H9 (cell line): ENCODE data around the gene DYNLT4. TPM values are rescaled to one million over a fixed set of nuclear protein-coding genes. Genes with fewer than 3 reads are reported as not detected.
A peak's percentile ranks its signal among the peaks of the same experiment; 100 is the strongest.
"Not testable (repeated sequence)": the region's sequence is repeated elsewhere in the genome, so short reads cannot be mapped to it uniquely, and the experiment has no call there.

Experiments used
- DNase-seq: peaks from one replicate; pipeline ENCODE4 v3.0.0-alpha.2; 2017
- H2AFZ ChIP-seq: one replicate; pipeline ENCODE4 v1.6.1; 2013; ENCODE audit warnings: mild to moderate bottlenecking, low read length, control low read depth, moderate library complexity
- H2AK5ac ChIP-seq: 2 replicates; pipeline ENCODE4 v1.6.1; 2013; ENCODE audit warnings: low read length, control low read depth, mixed read lengths; ENCODE audit not compliant: insufficient read length
- H2BK120ac ChIP-seq: one replicate; pipeline ENCODE4 v1.6.1; 2013; ENCODE audit warnings: low read depth, mild to moderate bottlenecking, low read length, control low read depth, inconsistent platforms; ENCODE audit not compliant: poor library complexity, severe bottlenecking
- H2BK12ac ChIP-seq: 2 replicates; pipeline ENCODE4 v1.6.1; 2013; ENCODE audit warnings: low read length, control low read depth, mixed read lengths, low read depth; ENCODE audit not compliant: insufficient read length
- H2BK15ac ChIP-seq: 2 replicates; pipeline ENCODE4 v1.6.1; 2013; ENCODE audit warnings: low read depth, low read length, control low read depth
- H2BK20ac ChIP-seq: one replicate; pipeline ENCODE4 v1.6.1; 2013; ENCODE audit warnings: low read depth, mild to moderate bottlenecking, low read length, control low read depth, inconsistent platforms; ENCODE audit not compliant: poor library complexity, severe bottlenecking
- H2BK5ac ChIP-seq: 2 replicates; pipeline ENCODE4 v1.6.1; 2013; ENCODE audit warnings: low read length, control low read depth, mixed read lengths; ENCODE audit not compliant: insufficient read length
- H3K14ac ChIP-seq: 2 replicates; pipeline ENCODE4 v1.6.1; 2013; ENCODE audit warnings: low read length, control low read depth; ENCODE audit not compliant: insufficient read depth
- H3K18ac ChIP-seq: 2 replicates; pipeline ENCODE4 v1.6.1; 2013; ENCODE audit warnings: low read depth, mild to moderate bottlenecking, mixed read lengths, low read length, control low read depth; ENCODE audit not compliant: insufficient read length
- H3K23ac ChIP-seq: 2 replicates; pipeline ENCODE4 v1.6.1; 2013; ENCODE audit warnings: low read length, control low read depth, mixed read lengths, low read depth; ENCODE audit not compliant: insufficient read length
- H3K23me2 ChIP-seq: 2 replicates; pipeline ENCODE4 v1.6.1; 2013; ENCODE audit warnings: low read depth, mild to moderate bottlenecking, mixed read lengths, low read length, control low read depth; ENCODE audit not compliant: insufficient read length, poor library complexity, severe bottlenecking
- H3K27ac ChIP-seq: 2 replicates; pipeline ENCODE4 v1.5.1; 2013; ENCODE audit warnings: low read length, control low read depth, mixed read lengths, low read depth; ENCODE audit not compliant: insufficient read length
- H3K27me3 ChIP-seq: 2 replicates; pipeline ENCODE4 v1.6.1; 2013; ENCODE audit warnings: low read length, control low read depth, inconsistent platforms; ENCODE audit not compliant: insufficient read depth
- H3K4ac ChIP-seq: 2 replicates; pipeline ENCODE4 v1.6.1; 2013; ENCODE audit warnings: low read depth, mild to moderate bottlenecking, control low read depth, inconsistent platforms, low read length, moderate library complexity
- H3K4me1 ChIP-seq: 2 replicates; pipeline ENCODE4 v1.6.1; 2013; ENCODE audit warnings: low read length, control low read depth, inconsistent platforms; ENCODE audit not compliant: insufficient read depth
- H3K4me2 ChIP-seq: 2 replicates; pipeline ENCODE4 v1.6.1; 2013; ENCODE audit warnings: low read length, control low read depth, mixed read lengths; ENCODE audit not compliant: insufficient read length, insufficient read depth
- H3K56ac ChIP-seq: 2 replicates; pipeline ENCODE4 v1.6.1; 2013; ENCODE audit warnings: low read depth, mild to moderate bottlenecking, mixed read lengths, low read length, control low read depth; ENCODE audit not compliant: insufficient read length
- H3K79me1 ChIP-seq: 2 replicates; pipeline ENCODE4 v1.6.1; 2013; ENCODE audit warnings: low read depth, mild to moderate bottlenecking, moderate library complexity, low read length, control low read depth, inconsistent platforms; ENCODE audit not compliant: insufficient read depth, poor library complexity, severe bottlenecking
- H3K79me2 ChIP-seq: 2 replicates; pipeline ENCODE4 v1.6.1; 2013; ENCODE audit warnings: low read length, control low read depth, inconsistent platforms; ENCODE audit not compliant: insufficient read depth
- H3K9ac ChIP-seq: 2 replicates; pipeline ENCODE4 v1.6.1; 2013; ENCODE audit warnings: low read length, control low read depth, mixed read lengths; ENCODE audit not compliant: insufficient read length; ENCODE audit errors: extremely low read depth
- H3K9me3 ChIP-seq: one replicate; pipeline ENCODE4 v1.6.1; 2013; ENCODE audit warnings: low read depth, low read length, inconsistent platforms; ENCODE audit not compliant: control insufficient read depth
- H3T11ph ChIP-seq: one replicate; pipeline ENCODE4 v1.6.1; 2013; ENCODE audit warnings: mild to moderate bottlenecking, low read length, control low read depth, inconsistent platforms
- H4K20me1 ChIP-seq: one replicate; pipeline ENCODE4 v1.6.1; 2013; ENCODE audit not compliant: control insufficient read depth, insufficient read length, insufficient read depth
- H4K5ac ChIP-seq: 2 replicates; pipeline ENCODE4 v1.6.1; 2013; ENCODE audit warnings: low read depth, mild to moderate bottlenecking, mixed read lengths, low read length, control low read depth; ENCODE audit not compliant: insufficient read length
- H4K8ac ChIP-seq: replicated peaks from 2 replicates; pipeline ENCODE4 v1.6.1; 2013; ENCODE audit warnings: low read length, control low read depth, mixed read lengths, low read depth; ENCODE audit not compliant: insufficient read length
- H4K91ac ChIP-seq: 2 replicates; pipeline ENCODE4 v1.6.1; 2013; ENCODE audit warnings: low read depth, mild to moderate bottlenecking, moderate library complexity, mixed read lengths, low read length, control low read depth; ENCODE audit not compliant: insufficient read length
- H3K27ac Mint-ChIP-seq, 3 experiments: 2 replicates in 2 of 3; 3 replicates in 1 of 3; pipeline ENCODE4 v1.8.0; 2020 to 2021; ENCODE audit warnings: mixed read lengths in 3 of 3, mild to moderate bottlenecking in 1 of 3, moderate library complexity in 1 of 3
- H3K27me3 Mint-ChIP-seq: 2 replicates; pipeline ENCODE4 v1.8.0; 2021; ENCODE audit warnings: low read depth, mild to moderate bottlenecking, moderate library complexity, mixed read lengths
- H3K36me3 Mint-ChIP-seq, 3 experiments: 2 replicates in 2 of 3; 3 replicates in 1 of 3; pipeline ENCODE4 v1.8.0; 2020 to 2021; ENCODE audit warnings: low read depth in 3 of 3, mixed read lengths in 3 of 3; ENCODE audit not compliant: insufficient read depth in 1 of 3
- H3K4me1 Mint-ChIP-seq, 2 experiments: 2 replicates each; pipeline ENCODE4 v1.8.0; 2020; ENCODE audit warnings: mixed read lengths in 2 of 2
- H3K4me3 Mint-ChIP-seq, 2 experiments: 2 replicates in 1 of 2; 3 replicates in 1 of 2; pipeline ENCODE4 v1.8.0; 2020 to 2021; ENCODE audit warnings: mild to moderate bottlenecking in 2 of 2, mixed read lengths in 2 of 2, moderate library complexity in 1 of 2
- H3K9me3 Mint-ChIP-seq, 2 experiments: 2 replicates in 1 of 2; 3 replicates in 1 of 2; pipeline ENCODE4 v1.8.0; 2020; ENCODE audit warnings: mild to moderate bottlenecking in 2 of 2, mixed read lengths in 2 of 2, moderate library complexity in 1 of 2
- CTCF ChIP-seq: fragments of 200-600 bp; sonication (generic); conservative IDR thresholded peaks from 3 replicates; pipeline ENCODE4 v1.8.0; 2021; ENCODE audit warnings: antibody characterized with exemption, mild to moderate bottlenecking
- WGBS: extraction: QIAGEN DNeasy Blood & Tissue Kit; methylation state at CpG from one replicate; pipeline ENCODE4 v1.1.7; 2013; ENCODE audit warnings: missing lambda C conversion rate, low lambda C conversion rate, mixed read lengths; ENCODE audit not compliant: insufficient read length; ENCODE audit errors: extremely low coverage; 5-methylcytosine and 5-hydroxymethylcytosine counted together
- total RNA-seq: library from RNA; stranded (reverse); gene quantifications from 2 replicates; pipeline ENCODE4 v1.2.1, GENCODE V29; 2021

DYNLT4 gene
- total RNA-seq, 1 experiment from 2014 or later, result not detected

- no peaks in the 10 kb centered on the region for H3K27me3 Mint-ChIP-seq
- Histone ChIP-seq H3K56ac (no peak overlapping the region), H4K5ac (no peak overlapping the region), H3K23ac (no peak overlapping the region), H3K9ac (no peak overlapping the region), H2AFZ (no peak overlapping the region), H2BK5ac (no peak overlapping the region), H3K27me3 (no peaks in the 10 kb centered on the region), H2BK15ac (no peak overlapping the region), H2AK5ac (no peak overlapping the region), H3K4me1 (no peaks in the 10 kb centered on the region; the same call in 1 of the 2 replicates), H3K23me2 (peaks cover 12% of the 10 kb centered on the region), H3K27ac (no peak overlapping the region), H3K4me2 (no peak overlapping the region), H3T11ph (no peak overlapping the region), H3K79me2 (no peaks in the 10 kb centered on the region), H2BK12ac (no peak overlapping the region), H3K4ac (no peak overlapping the region), H2BK20ac (no peak overlapping the region), H4K8ac (no peak overlapping the region), H3K18ac (no peak overlapping the region), H4K20me1 (no peaks in the 10 kb centered on the region), H3K14ac (no peak overlapping the region), H4K91ac (no peak overlapping the region), H2BK120ac (no peak overlapping the region), H3K9me3 (no peaks in the 10 kb centered on the region), H3K79me1 (no peaks in the 10 kb centered on the region)
- no peak overlapping the region; a peak in 1 of 7 replicates for H3K27ac Mint-ChIP-seq
- peaks cover 24 to 38% of the 10 kb centered on the region in 2 experiments for H3K4me1 Mint-ChIP-seq
- TF ChIP-seq CTCF, result no peak
- peaks cover 0 to 5% (median 2%) of the 10 kb centered on the region in 3 experiments; a peak in 2 of 7 replicates for H3K36me3 Mint-ChIP-seq
- DNase-seq, result no peak
- no peak overlapping the region for H3K4me3 Mint-ChIP-seq
- WGBS, result no CpG with 5 or more reads among the region's 2 CpGs
- no peaks in the 10 kb centered on the region; a peak in 1 of 5 replicates for H3K9me3 Mint-ChIP-seq
Observed at GRCh38 chr1:44817307-44817706, 10.2 kb upstream of the DYNLT4 start.

GRCh38 chr1:44815926-44816325 is 8.8 kb upstream of the DYNLT4 start:
- not testable (repeated sequence) for H4K8ac ChIP-seq, H3K56ac ChIP-seq, H2BK120ac ChIP-seq, H3K9me3 Mint-ChIP-seq, H3T11ph ChIP-seq, H2AK5ac ChIP-seq, H4K20me1 ChIP-seq, H3K27me3 ChIP-seq, H3K79me1 ChIP-seq, H3K4me1 ChIP-seq, H3K18ac ChIP-seq, H3K4me2 ChIP-seq, H3K4me3 Mint-ChIP-seq, H3K4ac ChIP-seq, H4K91ac ChIP-seq, H4K5ac ChIP-seq, H3K36me3 Mint-ChIP-seq, DNase-seq, H3K23ac ChIP-seq, H3K14ac ChIP-seq, H2BK15ac ChIP-seq, H2AFZ ChIP-seq, H3K79me2 ChIP-seq, H2BK5ac ChIP-seq, H3K27me3 Mint-ChIP-seq, H3K9ac ChIP-seq, H3K9me3 ChIP-seq, H2BK12ac ChIP-seq, H3K27ac ChIP-seq, H2BK20ac ChIP-seq
- 0 out of 7 replicates have a peak overlapping the region, but pooled peaks of 1 of the 3 experiments have one; percentile 56 for H3K27ac Mint-ChIP-seq
- H3K23me2 ChIP-seq, result peaks cover 12% of the 10 kb centered on the region
- H3K4me1 Mint-ChIP-seq, result peaks cover 23 to 33% of the 10 kb centered on the region in 2 experiments
- no CpG with 5 or more reads among the region's 9 CpGs for WGBS
